ENCODE data around the gene GNG5.
"Not testable (repeated sequence)": the region's sequence is repeated elsewhere in the genome, so short reads cannot be mapped to it uniquely, and the experiment has no call there.

The GNG5 gene

GRCh38 chr1:84509029-84509428, 2.6 kb upstream of the GNG5 start:
- no peak overlapping the region for H3K4me3 ChIP-seq (replicated peaks; ENCODE audit: insufficient read depth, low read length)
- no peak overlapping the region for H3K27ac ChIP-seq (replicated peaks)
- no peak for TF ChIP-seq POLR2AphosphoS5 (IDR thresholded peaks at IDR 0.05; ENCODE audit: low read depth)
- TF ChIP-seq, protein P1, sequence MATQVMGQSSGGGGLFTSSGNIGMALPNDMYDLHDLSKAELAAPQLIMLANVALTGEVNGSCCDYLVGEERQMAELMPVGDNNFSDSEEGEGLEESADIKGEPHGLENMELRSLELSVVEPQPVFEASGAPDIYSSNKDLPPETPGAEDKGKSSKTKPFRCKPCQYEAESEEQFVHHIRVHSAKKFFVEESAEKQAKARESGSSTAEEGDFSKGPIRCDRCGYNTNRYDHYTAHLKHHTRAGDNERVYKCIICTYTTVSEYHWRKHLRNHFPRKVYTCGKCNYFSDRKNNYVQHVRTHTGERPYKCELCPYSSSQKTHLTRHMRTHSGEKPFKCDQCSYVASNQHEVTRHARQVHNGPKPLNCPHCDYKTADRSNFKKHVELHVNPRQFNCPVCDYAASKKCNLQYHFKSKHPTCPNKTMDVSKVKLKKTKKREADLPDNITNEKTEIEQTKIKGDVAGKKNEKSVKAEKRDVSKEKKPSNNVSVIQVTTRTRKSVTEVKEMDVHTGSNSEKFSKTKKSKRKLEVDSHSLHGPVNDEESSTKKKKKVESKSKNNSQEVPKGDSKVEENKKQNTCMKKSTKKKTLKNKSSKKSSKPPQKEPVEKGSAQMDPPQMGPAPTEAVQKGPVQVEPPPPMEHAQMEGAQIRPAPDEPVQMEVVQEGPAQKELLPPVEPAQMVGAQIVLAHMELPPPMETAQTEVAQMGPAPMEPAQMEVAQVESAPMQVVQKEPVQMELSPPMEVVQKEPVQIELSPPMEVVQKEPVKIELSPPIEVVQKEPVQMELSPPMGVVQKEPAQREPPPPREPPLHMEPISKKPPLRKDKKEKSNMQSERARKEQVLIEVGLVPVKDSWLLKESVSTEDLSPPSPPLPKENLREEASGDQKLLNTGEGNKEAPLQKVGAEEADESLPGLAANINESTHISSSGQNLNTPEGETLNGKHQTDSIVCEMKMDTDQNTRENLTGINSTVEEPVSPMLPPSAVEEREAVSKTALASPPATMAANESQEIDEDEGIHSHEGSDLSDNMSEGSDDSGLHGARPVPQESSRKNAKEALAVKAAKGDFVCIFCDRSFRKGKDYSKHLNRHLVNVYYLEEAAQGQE (IDR thresholded peaks at IDR 0.05; ENCODE audit: insufficient replicate concordance, low read depth), result no peak
- TF ChIP-seq GABPA (IDR thresholded peaks at IDR 0.05; ENCODE audit: low read depth), result no peak
- no peak for TF ChIP-seq CTCF (IDR thresholded peaks at IDR 0.05; ENCODE audit: insufficient read depth, low read length)
- TF ChIP-seq SPI1 (IDR thresholded peaks at IDR 0.05; ENCODE audit: borderline replicate concordance, low read depth), result no peak
- no peaks in the 10 kb centered on the region for H3K27me3 ChIP-seq (ENCODE audit: insufficient read depth, poor library complexity, severe bottlenecking)
- no peak for DNase-seq (ENCODE audit: low read depth in 1 of 2, low spot score in 1 of 2)

GRCh38 chr1:84508510-84508909, 2.1 kb upstream of the GNG5 start:
- Histone ChIP-seq H3K27ac (replicated peaks) (no peak overlapping the region), H3K27me3 (ENCODE audit: insufficient read depth, poor library complexity, severe bottlenecking) (no peaks in the 10 kb centered on the region), H3K4me3 (replicated peaks; ENCODE audit: insufficient read depth, low read length) (no peak overlapping the region)
- DNase-seq (ENCODE audit: low read depth in 1 of 2, low spot score in 1 of 2), result no peak
- TF ChIP-seq SPI1 (IDR thresholded peaks at IDR 0.05; ENCODE audit: borderline replicate concordance, low read depth) (no peak), POLR2AphosphoS5 (IDR thresholded peaks at IDR 0.05; ENCODE audit: low read depth) (no peak), CTCF (IDR thresholded peaks at IDR 0.05; ENCODE audit: insufficient read depth, low read length) (no peak), GABPA (IDR thresholded peaks at IDR 0.05; ENCODE audit: low read depth) (no peak)
- TF ChIP-seq, protein P1 (IDR thresholded peaks at IDR 0.05; ENCODE audit: insufficient replicate concordance, low read depth), result no peak

GRCh38 chr1:84507887-84508286, 1.5 kb upstream of the GNG5 start:
- not testable (repeated sequence) for H3K27me3 ChIP-seq (ENCODE audit: insufficient read depth, poor library complexity, severe bottlenecking); DNase-seq (ENCODE audit: low read depth in 1 of 2, low spot score in 1 of 2); H3K4me3 ChIP-seq (replicated peaks; ENCODE audit: insufficient read depth, low read length); H3K27ac ChIP-seq (replicated peaks)

- no peak for DNase-seq (ENCODE audit: low read depth in 1 of 2, low spot score in 1 of 2)
- peak overlapping the region; percentile 83 for H3K4me3 ChIP-seq (replicated peaks; ENCODE audit: insufficient read depth, low read length)
- H3K27me3 ChIP-seq (ENCODE audit: insufficient read depth, poor library complexity, severe bottlenecking), result no peaks in the 10 kb centered on the region
- TF ChIP-seq GABPA (IDR thresholded peaks at IDR 0.05; ENCODE audit: low read depth), result 0 out of 2 replicates have a peak, but pooled peaks have one; percentile 1
- TF ChIP-seq, protein P1 (IDR thresholded peaks at IDR 0.05; ENCODE audit: insufficient replicate concordance, low read depth), result no peak
- H3K27ac ChIP-seq (replicated peaks), result peak overlapping the region; percentile 88
Observed at GRCh38 chr1:84506729-84507453, 510 bp upstream of the GNG5 start.

All from HL-60 (cell line).